Osteoblast (primary cell): Measurements from ENCODE around the gene COL8A2. TPM values are rescaled to one million over a fixed set of nuclear protein-coding genes. Genes with fewer than 3 reads are reported as not detected.

Source experiments
- DNase-seq: peaks from one replicate; pipeline ENCODE4 v3.0.0; 2011; ENCODE audit warnings: low spot score, mixed read lengths; ENCODE audit not compliant: insufficient read length; ENCODE audit errors: missing footprints
- H2AFZ ChIP-seq: 2 replicates; pipeline ENCODE4 v1.6.0; 2011; ENCODE audit warnings: mild to moderate bottlenecking, low read length
- H3K27ac ChIP-seq: 2 replicates; pipeline ENCODE4 v1.5.1; 2011; ENCODE audit warnings: mild to moderate bottlenecking, low read depth, low read length, moderate library complexity
- H3K27me3 ChIP-seq: 2 replicates; pipeline ENCODE4 v1.6.0; 2012; ENCODE audit warnings: mild to moderate bottlenecking, control low read depth, inconsistent platforms, low read length, moderate library complexity; ENCODE audit not compliant: insufficient read depth
- H3K36me3 ChIP-seq: 2 replicates; pipeline ENCODE4 v1.5.1; 2011; ENCODE audit warnings: mild to moderate bottlenecking, low read length, control low read depth, moderate library complexity; ENCODE audit not compliant: insufficient read depth
- H3K4me1 ChIP-seq: 2 replicates; pipeline ENCODE4 v1.5.1; 2011; ENCODE audit warnings: mild to moderate bottlenecking, low read length, control low read depth, moderate library complexity; ENCODE audit not compliant: insufficient read depth
- H3K4me2 ChIP-seq: 2 replicates; pipeline ENCODE4 v1.6.0; 2011; ENCODE audit warnings: mild to moderate bottlenecking, low read length; ENCODE audit not compliant: insufficient read depth
- H3K4me3 ChIP-seq: fragments of 200-600 bp; sonication (generic); 3 replicates; pipeline ENCODE4 v1.5.1; 2012; ENCODE audit warnings: mild to moderate bottlenecking, low read length, inconsistent platforms; ENCODE audit not compliant: insufficient read depth
- H3K79me2 ChIP-seq: 2 replicates; pipeline ENCODE4 v1.6.0; 2012; ENCODE audit warnings: mild to moderate bottlenecking, low read length, control low read depth, inconsistent platforms; ENCODE audit not compliant: insufficient read depth
- H3K9me3 ChIP-seq: 2 replicates; pipeline ENCODE4 v1.5.1; 2011; ENCODE audit warnings: low read depth, low read length, control low read depth
- H4K20me1 ChIP-seq: 2 replicates; pipeline ENCODE4 v1.6.0; 2012; ENCODE audit warnings: mild to moderate bottlenecking, low read length, control low read depth; ENCODE audit not compliant: insufficient read depth
- total RNA-seq: library from RNA; depleted of rRNA; stranded (reverse); fragments of >200 nt; gene quantifications from 2 replicates; pipeline ENCODE4 v1.2.3, GENCODE V29; 2012
- TF ChIP-seq, protein P1 (sequence below): IDR thresholded peaks from 2 replicates; pipeline ENCODE4 v1.5.1; 2011; ENCODE audit warnings: mild to moderate bottlenecking, low read depth, low read length, moderate library complexity; ENCODE audit errors: extremely low read depth

Gene COL8A2
- total RNA-seq, 1 donor: 15.2 TPM

DNA sequence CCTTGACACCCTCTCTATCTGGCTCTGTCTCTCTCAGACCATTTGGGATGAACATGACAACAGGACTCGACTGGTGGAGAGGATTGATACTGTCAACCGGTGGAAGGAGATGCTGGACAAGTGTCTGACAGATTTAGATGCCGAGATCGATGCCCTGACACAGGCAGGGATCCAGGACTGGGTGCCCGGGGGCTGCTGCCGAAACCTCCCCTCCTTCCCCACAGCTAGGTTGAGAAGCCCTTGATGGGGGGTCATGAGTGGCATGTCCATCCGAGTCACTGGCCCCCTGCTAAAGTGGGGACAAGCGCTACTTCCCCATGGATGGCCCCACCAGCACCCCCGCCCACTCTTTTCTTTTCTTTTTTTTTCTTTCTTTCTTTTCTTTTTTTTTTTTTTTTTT is 39.9 kb downstream of the COL8A2 start:
- Histone ChIP-seq H2AFZ (no peak overlapping the region), H3K9me3 (no peaks in the 10 kb centered on the region), H3K4me2 (peak overlapping the region; percentile 94), H3K79me2 (peaks cover 14% of the 10 kb centered on the region), H3K4me1 (peaks cover 14% of the 10 kb centered on the region), H3K36me3 (no peaks in the 10 kb centered on the region), H3K27ac (no peak overlapping the region), H3K27me3 (no peaks in the 10 kb centered on the region), H4K20me1 (peaks cover 1% of the 10 kb centered on the region), H3K4me3 (no peak overlapping the region)
- DNase-seq: peak; percentile 85
- TF ChIP-seq, protein P1, sequence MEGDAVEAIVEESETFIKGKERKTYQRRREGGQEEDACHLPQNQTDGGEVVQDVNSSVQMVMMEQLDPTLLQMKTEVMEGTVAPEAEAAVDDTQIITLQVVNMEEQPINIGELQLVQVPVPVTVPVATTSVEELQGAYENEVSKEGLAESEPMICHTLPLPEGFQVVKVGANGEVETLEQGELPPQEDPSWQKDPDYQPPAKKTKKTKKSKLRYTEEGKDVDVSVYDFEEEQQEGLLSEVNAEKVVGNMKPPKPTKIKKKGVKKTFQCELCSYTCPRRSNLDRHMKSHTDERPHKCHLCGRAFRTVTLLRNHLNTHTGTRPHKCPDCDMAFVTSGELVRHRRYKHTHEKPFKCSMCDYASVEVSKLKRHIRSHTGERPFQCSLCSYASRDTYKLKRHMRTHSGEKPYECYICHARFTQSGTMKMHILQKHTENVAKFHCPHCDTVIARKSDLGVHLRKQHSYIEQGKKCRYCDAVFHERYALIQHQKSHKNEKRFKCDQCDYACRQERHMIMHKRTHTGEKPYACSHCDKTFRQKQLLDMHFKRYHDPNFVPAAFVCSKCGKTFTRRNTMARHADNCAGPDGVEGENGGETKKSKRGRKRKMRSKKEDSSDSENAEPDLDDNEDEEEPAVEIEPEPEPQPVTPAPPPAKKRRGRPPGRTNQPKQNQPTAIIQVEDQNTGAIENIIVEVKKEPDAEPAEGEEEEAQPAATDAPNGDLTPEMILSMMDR: no peak

DNA sequence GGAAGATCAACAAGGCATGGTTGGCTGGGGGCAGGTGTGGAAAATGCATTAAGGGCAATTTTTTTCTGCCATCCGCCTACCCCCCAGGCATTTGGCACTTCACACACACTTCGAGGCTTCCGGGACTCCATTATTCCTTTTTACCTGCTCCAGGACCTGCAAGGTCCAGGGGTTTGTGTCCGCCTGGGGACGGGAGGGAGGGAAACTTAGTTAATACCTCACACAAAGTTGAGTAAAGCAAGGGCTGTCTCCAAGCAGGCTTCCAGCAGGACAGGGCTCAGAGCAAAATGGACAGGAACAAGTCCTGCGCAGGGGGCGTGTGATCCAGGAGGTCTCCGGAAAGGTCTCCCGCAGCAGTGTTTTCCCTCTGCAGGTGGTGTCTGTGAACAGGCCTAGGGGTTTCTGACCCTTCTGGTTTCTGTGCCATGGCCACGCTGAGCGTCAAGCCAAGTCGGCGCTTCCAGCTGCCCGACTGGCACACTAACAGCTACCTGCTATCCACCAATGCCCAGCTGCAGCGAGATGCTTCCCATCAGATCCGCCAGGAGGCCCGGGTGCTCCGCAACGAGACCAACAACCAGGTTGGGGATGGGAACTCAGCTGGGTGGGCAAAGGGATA is 40.4 kb downstream of the COL8A2 start:
- Histone ChIP-seq H3K27ac (no peak overlapping the region), H4K20me1 (no peaks in the 10 kb centered on the region)

DNA sequence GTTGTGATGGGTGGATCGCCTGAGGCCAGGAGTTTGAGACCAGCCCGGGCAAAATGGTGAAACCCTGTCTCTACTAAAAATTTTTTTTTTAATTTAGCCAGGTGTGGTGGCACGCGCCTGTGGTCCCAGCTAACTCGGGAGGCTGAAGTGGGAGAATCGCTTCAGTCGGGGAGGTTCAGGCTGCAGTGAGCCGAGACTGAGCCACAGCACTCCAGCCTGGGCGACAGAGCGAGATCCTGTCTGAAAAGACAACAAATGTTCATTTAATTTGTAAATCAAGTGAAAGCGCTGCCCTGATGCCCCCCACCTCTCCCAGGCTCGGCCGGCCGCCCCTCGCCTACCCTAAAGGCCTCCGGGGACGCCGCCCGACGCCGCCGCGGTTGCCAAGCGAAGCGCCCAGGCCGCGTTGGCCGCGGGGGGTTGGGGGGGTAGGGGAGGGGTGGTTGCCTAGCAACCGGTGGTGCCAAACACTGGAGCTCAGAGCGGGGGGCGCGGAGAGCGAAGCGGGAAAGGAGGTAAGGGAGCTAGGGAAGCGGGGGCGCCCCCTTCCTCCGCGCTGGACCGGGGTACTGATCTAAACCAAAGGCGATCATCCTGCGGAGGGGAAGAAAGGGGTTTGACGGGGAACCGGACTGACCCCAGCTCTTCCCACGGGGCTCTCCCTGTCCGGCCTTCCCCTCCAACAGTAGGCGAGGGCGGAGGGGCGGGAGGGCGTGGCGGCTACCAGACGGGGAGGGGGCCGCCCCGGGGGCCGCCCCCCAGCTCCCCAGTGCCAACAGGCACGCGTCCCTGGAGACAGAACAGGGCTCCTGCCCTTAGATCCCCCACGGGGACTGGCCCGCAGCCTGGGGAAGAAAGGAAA is 41.2 kb downstream of the COL8A2 start, which contains the start of gene TEKT2:
Gene TEKT2 (plus strand): TSS at position 460 of the 862 bp plus-strand sequence. CDS start 828 bp downstream, outside the sequence.
- H3K4me3 ChIP-seq: peak within 1 kb of the TSS; percentile 72
- DNase-seq: peak; percentile 88
- H4K20me1 ChIP-seq: no peaks in the 10 kb centered on the region
- no peak within 1 kb of the TSS for H3K27ac ChIP-seq
- H2AFZ ChIP-seq: peak within 1 kb of the TSS; percentile 81
- no peaks in the 10 kb centered on the region for H3K36me3 ChIP-seq
- H3K9me3 ChIP-seq: no peaks in the 10 kb centered on the region
- peaks cover 5% of the 10 kb centered on the region for H3K4me1 ChIP-seq
- TF ChIP-seq, protein P1: no peak
- H3K27me3 ChIP-seq: no peaks in the 10 kb centered on the region
- H3K4me2 ChIP-seq: peak within 1 kb of the TSS; percentile 94
- H3K79me2 ChIP-seq: peaks cover 1% of the 10 kb centered on the region

More for the DNA sequence above, 40.4 kb downstream of the COL8A2 start:
- H3K4me3 ChIP-seq: peak overlapping the region; percentile 72
- no peaks in the 10 kb centered on the region for H3K27me3 ChIP-seq
- H3K4me1 ChIP-seq: peaks cover 9% of the 10 kb centered on the region
- no peaks in the 10 kb centered on the region for H3K36me3 ChIP-seq
- peak overlapping the region; percentile 81 for H2AFZ ChIP-seq
- peak overlapping the region; percentile 94 for H3K4me2 ChIP-seq
- peak; percentile 90 for DNase-seq
- H3K79me2 ChIP-seq: peaks cover 9% of the 10 kb centered on the region
- TF ChIP-seq, protein P1: no peak
- H3K9me3 ChIP-seq: no peaks in the 10 kb centered on the region

DNA sequence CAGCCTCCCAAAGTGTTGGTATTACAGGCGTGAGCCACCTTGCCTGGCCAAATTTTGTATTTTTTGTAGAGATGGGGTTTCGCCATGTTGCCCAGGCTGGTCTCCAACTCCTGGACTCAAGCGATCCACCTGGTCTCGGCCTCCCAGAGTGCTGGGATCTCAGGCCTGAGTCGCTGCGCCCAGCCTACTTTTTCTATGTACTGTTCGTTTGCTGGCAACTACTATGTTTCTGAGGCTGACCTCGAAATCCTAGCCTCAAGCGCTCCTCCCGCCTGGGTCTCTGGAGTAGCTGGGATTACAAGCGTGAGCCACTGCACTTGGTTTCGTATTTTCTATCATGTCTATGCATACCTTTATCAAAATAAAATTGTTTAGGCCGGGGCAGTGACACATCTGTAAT is 41.8 kb downstream of the COL8A2 start:
- Histone ChIP-seq H3K27me3 (no peaks in the 10 kb centered on the region), H4K20me1 (no peaks in the 10 kb centered on the region), H3K79me2 (no peaks in the 10 kb centered on the region), H3K9me3 (no peaks in the 10 kb centered on the region), H3K4me1 (peaks cover 5% of the 10 kb centered on the region), H3K4me3 (no peak overlapping the region), H3K27ac (no peak overlapping the region), H3K4me2 (no peak overlapping the region), H2AFZ (no peak overlapping the region), H3K36me3 (no peaks in the 10 kb centered on the region)
- TF ChIP-seq, protein P1: no peak
- peak; percentile 34 for DNase-seq
